ENCODE data around the gene SCAMP2.
"Not testable (repeated sequence)": the region's sequence is repeated elsewhere in the genome, so short reads cannot be mapped to it uniquely, and the experiment has no call there.

The SCAMP2 gene

GRCh38 chr15:74891469-74891868 lies 18.3 kb upstream of the SCAMP2 start:
- DNase-seq (ENCODE audit: low read depth in 2 of 3, low spot score in 2 of 3): no peak

GRCh38 chr15:74890665-74890960 lies 17.4 kb upstream of the SCAMP2 start:
- no peak for DNase-seq (ENCODE audit: low read depth in 2 of 3, low spot score in 2 of 3)

GRCh38 chr15:74889883-74890664 lies 16.9 kb upstream of the SCAMP2 start, which contains the start of gene MPI:
Gene MPI (plus strand): TSS chr15:74890042. CDS start chr15:74890074, 32 bp downstream.
- DNase-seq (ENCODE audit: low read depth in 2 of 3, low spot score in 2 of 3): peak; percentile 75 to 77 (median 76)

GRCh38 chr15:74889390-74889882 lies 16.3 kb upstream of the SCAMP2 start:
- DNase-seq (ENCODE audit: low read depth in 2 of 3, low spot score in 2 of 3): no peak

- DNase-seq (ENCODE audit: low read depth in 2 of 3, low spot score in 2 of 3): no peak
These were observed 15.6 kb upstream of the SCAMP2 start for GRCh38 chr15:74888716-74889115.

GRCh38 chr15:74887537-74888193 lies 14.5 kb upstream of the SCAMP2 start:
- DNase-seq (ENCODE audit: low read depth in 2 of 3, low spot score in 2 of 3): not testable (repeated sequence)

- no peak for DNase-seq (ENCODE audit: low read depth in 2 of 3, low spot score in 2 of 3)
These were observed 12.3 kb upstream of the SCAMP2 start for GRCh38 chr15:74885461-74885860.

- DNase-seq (ENCODE audit: low read depth in 2 of 3, low spot score in 2 of 3): no peak
These were observed 11.5 kb upstream of the SCAMP2 start for GRCh38 chr15:74884428-74885223.

- DNase-seq (ENCODE audit: low read depth in 2 of 3, low spot score in 2 of 3): no peak
These were observed 9.4 kb upstream of the SCAMP2 start for GRCh38 chr15:74882528-74882927.

- no peak for DNase-seq (ENCODE audit: low read depth in 2 of 3, low spot score in 2 of 3)
These were observed 5.1 kb upstream of the SCAMP2 start for GRCh38 chr15:74878273-74878672.

GRCh38 chr15:74873756-74874424 lies 725 bp upstream of the SCAMP2 start:
- DNase-seq (ENCODE audit: low read depth in 2 of 3, low spot score in 2 of 3): no peak

GRCh38 chr15:74872702-74873035 lies 496 bp downstream of the SCAMP2 start:
- no peak for DNase-seq (ENCODE audit: low read depth in 2 of 3, low spot score in 2 of 3)

GRCh38 chr15:74870436-74871215 lies 2.5 kb downstream of the SCAMP2 start:
- no peak for DNase-seq (ENCODE audit: low read depth in 2 of 3, low spot score in 2 of 3)

- no peak for DNase-seq (ENCODE audit: low read depth in 2 of 3, low spot score in 2 of 3)
These were observed 3.3 kb downstream of the SCAMP2 start for GRCh38 chr15:74869726-74870407.

- DNase-seq (ENCODE audit: low read depth in 2 of 3, low spot score in 2 of 3): no peak
These were observed 3.8 kb downstream of the SCAMP2 start for GRCh38 chr15:74869372-74869725.

- no peak for DNase-seq (ENCODE audit: low read depth in 2 of 3, low spot score in 2 of 3)
These were observed 5.1 kb downstream of the SCAMP2 start for GRCh38 chr15:74868059-74868458.

GRCh38 chr15:74867466-74868038 lies 5.6 kb downstream of the SCAMP2 start:
- no peak for DNase-seq (ENCODE audit: low read depth in 2 of 3, low spot score in 2 of 3)

GRCh38 chr15:74866090-74866489 lies 7.1 kb downstream of the SCAMP2 start:
- DNase-seq (ENCODE audit: low read depth in 2 of 3, low spot score in 2 of 3): no peak

- no peak for DNase-seq (ENCODE audit: low read depth in 2 of 3, low spot score in 2 of 3)
These were observed 7.8 kb downstream of the SCAMP2 start for GRCh38 chr15:74865316-74865715.

GRCh38 chr15:74864296-74864695 lies 8.9 kb downstream of the SCAMP2 start:
- no peak for DNase-seq (ENCODE audit: low read depth in 2 of 3, low spot score in 2 of 3)

Data from activated CD8-positive, alpha-beta memory T cell treated with anti-CD3 and anti-CD28 coated beads for 48 hours (primary cell).